ENCODE data around the gene MOSPD3.

MOSPD3 gene

DNA sequence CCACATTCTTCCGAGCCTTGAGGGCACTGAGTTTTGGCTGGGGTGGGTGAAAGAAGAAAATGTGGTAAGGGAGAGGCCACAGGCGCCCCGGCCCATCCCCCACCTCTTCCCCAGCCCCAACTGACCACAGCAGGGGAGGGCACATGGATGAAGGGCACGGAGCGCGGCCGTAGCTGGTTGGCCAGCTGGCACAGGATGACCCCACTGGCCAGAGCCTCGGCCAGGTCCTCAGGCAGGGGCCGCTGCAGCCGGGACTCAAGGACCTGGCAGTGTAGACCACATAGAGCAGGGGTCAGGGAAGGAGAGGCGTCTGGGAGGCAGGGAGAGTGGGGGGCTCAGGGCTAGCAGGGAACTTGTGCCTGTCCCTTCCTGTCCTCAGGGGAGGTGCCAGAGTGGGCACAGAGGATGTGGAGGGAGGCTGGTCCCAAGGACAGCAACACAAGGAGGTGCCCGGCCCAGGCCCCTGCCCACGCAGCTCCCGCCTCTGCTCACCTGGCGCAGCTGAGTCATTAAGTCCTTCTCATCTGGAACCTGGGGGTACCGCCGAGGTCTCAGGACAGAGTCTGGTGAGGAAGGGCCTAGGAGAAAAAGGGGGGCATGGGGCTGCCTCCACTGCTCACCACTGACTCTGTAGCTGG, 36.5 kb upstream of the MOSPD3 start:
- no peak for DNase-seq

- DNase-seq = no peak
Observed at GRCh38 chr7:100576384-100576993, 35.9 kb upstream of the MOSPD3 start.

GRCh38 chr7:100577103-100577502, 35.2 kb upstream of the MOSPD3 start:
- DNase-seq = no peak

DNA sequence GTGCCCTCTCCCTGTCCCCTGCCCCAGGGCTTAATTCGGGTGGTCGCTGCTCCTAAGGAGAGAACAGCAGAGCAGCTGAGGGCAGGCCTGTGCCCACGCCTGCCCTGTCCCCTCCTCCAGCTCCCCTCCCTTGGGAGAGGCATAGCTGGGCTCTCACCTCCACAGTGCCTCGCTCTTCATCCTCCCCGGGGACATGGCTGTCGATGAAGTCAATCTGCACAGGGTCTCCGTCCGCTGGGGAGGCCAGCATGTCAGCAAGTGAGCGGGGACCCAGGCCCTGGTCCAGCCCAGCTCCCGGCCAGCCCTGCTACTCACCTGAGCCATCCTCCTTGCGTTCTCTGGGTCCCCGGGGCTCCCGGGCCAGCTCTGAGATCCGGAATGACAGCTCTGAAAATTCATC, 34.8 kb upstream of the MOSPD3 start:
- no peak for DNase-seq

DNA sequence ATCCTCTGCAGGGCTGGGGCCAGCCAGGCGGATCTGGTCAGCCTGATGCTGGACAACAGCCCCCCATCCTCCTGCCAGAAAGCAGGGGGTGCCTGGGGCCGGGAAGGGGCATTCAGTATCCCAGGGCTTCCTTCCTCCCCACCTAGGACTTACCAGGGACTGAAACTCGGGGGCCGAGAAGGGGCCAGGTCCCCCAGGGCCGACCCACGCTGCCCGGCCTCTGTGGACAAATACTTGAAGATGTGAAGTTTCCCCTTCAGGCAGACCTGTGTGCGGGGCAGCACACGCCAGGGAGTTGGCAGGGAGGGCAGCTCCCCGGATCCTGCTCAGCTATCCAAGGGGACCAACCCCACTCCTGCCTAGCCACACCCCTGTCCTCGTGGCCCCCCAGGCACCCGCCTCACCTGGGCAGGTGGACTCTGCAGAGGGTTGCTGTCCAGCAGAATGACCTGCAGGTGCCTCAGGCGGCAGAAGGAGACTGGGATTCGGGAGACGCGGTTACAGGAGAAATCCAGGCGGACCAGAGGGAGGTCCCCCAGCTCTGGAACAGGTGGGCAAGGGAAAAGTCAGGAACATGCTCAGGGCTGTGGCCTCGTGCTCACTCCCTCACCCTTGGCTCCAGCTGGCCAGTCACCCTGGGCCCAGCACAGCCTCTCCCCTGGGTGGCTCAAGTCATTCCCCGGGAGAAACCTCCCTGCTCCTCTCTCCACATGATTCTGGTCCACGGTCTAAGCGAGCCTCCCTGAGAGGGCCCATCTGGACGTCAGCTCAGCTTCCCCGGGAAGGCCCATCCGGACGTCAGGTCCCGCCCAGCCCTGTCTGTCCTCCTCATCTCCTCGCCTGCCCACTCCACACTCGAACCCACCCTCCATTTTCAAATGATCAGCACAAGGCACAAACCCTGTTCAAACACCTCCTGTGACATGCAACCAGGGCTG, 33.8 kb upstream of the MOSPD3 start:
- no peak for DNase-seq

- no peak for DNase-seq
Observed at GRCh38 chr7:100580466-100581283, 31.7 kb upstream of the MOSPD3 start.

DNA sequence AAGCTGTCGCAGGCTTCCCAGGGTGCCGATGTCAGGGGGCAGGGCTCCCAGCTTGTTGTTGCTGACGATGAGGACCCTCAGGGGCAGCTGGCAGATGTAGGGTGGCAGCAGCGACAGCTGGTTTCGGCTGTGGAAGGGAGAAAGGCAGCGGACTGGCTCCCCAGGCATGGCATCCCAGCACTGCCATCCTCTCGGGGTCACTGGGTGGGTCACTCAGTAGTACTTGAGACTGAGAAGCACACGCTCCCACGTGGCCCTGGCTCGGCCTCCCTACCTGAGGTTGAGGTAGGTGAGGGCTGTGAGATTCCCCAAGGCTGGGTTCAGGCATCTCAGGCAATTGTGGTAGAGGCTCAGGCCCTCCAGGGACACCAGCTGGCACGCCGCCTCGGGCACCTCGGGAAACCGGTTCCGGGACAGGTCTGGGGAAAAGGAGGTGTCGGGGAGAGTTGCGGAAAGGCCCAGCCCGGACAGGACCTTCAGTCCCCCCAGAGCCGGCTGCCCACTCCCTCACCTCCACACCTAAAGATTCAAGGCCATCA, 30.2 kb upstream of the MOSPD3 start:
- no peak for DNase-seq

DNA sequence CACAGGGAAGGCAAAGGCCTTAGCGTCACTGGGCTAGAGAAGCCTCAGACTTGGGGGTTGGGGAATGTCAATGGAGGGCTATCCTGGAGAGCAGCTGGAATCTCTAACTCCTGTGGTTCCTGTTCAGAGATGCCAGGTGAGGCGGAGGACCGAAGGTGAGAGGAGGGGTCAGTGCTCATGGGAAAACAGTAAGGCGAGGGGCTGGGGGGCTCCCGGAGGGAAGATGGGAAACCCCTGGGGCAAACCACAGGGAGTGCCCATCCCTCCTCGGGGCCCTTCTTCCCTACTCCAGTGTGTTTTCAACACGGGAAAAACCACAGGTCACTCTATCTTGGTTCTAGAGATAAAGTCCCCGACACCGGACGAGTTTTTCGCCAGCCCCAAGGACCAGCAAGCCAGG, 29.7 kb upstream of the MOSPD3 start:
- DNase-seq = no peak

- peak; percentile 67 for DNase-seq
Observed at GRCh38 chr7:100583132-100584053, 28.9 kb upstream of the MOSPD3 start.

- no peak for DNase-seq
Observed at GRCh38 chr7:100584054-100584682, 28.2 kb upstream of the MOSPD3 start.

DNA sequence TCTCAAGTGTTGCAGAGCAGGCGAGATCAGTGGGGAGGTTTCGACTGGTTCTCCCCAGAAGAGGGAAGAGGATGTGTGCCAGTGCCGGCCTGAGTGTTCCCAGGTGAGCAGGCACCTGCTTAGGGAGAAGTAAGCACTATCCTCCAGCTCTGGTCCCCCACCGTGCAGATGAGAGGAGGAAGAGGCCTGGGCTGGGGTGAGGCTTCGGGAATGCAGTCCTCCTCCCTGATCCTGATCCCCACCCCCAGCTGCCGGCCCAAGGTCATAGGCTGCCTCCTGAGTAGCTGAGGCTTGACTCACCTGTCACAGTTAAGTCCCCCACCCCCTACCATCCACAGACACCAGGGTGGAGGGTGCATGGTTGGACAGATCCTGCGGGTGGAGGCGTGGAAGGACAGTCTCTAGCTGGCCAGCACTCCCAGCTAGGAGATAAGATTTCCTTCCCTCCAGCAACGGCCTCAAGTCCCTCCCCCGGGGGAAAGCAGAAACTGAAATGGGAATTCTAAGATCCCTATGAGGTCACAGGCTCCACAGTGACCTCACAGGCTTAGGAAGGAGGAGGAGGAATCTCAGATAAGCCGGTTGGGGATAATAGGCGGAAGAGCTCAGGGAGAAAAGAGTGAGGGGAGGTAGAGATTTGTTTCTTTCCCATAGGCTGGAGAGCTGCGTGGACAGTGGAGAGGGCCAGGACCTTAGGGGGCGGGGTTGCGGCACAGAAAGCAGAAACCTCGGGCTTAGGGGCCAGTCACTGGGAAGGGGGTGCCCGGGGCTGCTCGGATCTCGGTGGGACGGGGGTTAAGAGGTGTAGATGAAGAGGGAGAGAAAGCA, 27.4 kb upstream of the MOSPD3 start:
- DNase-seq = no peak

- peak; percentile 67 for DNase-seq
Observed at GRCh38 chr7:100585511-100586265, 26.7 kb upstream of the MOSPD3 start, which contains the start of gene LRCH4. LRCH4 (minus strand) TSS chr7:100586129; CDS start chr7:100586100, 29 bp downstream.

DNA sequence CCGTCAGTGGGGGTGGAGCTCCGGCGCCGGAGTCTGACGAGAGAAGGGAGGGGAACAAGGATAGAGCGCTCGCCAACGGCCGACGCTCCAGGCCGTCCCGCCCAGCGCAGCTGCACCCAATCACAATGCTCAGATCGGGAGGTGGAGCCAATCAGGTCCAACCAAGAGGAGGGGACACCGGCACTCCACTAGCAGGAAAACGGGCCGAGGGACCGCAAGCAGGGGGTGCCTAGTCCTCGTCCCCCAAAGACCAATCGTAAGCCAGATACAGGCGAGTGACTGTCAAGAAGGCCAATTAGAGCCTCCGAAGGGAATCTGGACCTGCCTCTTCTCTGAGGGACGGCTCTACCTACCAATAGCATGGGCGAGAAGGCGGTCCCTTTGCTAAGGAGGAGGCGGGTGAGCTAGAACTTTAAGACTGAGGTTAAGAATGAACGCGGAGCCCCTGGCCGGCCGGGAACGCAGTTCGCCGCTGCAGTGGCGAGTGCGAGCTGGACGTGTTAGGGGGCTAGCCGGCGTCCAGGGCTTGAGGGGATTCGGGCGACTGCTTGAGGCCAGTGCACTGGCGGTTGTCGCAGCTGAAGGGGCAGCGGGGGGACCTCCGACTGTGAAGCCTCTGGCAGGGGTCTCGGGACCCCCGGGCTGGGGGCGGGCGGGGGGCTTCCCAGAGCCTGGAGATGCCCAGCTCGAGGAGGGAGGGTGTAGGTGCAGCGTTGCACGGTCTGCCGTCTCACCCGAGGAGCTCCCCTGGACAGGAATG, 25.9 kb upstream of the MOSPD3 start, which contains the start of gene FBXO24:
TSS of gene FBXO24 (plus strand) at position 63 of the 760 bp plus-strand sequence. CDS start at position 361, 298 bp downstream.
- DNase-seq = peak; percentile 100

DNA sequence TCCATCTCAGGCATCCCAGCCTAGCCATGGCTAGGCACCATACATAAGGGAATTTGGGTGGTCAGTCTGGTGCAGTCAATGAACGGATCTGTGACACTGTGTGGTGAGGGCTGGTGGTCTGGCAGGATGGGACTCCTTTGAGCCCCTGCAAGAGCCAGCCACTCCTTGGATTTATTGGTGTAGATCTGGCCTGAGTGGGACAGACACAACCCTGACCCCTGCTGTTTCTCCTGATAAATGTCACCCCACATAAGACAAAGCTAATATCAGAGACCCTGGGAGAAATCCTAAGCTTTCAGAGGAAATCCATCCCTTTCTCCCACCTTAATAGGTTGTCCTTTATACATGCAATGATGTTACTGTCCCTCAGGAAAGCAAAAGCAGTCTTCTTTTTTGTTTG, 23.9 kb upstream of the MOSPD3 start:
- DNase-seq = peak; percentile 33

DNA sequence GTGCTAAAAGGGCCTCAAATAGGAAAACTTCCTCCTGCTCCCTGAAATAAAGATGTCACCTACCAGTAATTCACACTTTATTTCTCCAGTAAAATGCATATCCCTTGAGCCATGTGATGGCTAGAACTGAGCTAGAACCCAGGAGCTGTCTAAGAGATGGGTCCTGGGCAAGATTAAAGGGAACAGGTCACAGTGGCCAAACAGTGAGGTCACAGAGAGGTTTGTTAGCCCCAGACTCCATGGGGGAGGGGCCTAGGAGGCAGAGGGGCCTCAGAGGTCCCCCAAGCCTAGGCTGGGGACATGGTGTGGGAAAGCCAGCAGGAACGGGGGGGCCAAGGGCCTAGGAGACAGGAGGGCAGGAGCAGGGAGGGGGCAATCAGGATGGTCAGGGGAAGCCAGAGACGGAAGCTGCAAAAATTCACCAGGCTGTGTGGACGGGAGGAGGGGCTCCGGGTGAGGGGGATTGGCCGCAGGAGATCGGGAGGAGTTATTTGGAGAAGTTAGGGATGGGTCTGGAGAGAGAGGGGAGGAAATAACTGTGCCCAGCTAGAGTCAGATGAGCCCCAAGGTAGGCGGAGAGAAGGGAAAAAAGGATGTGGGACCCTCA, 22.9 kb upstream of the MOSPD3 start:
- DNase-seq = no peak

DNA sequence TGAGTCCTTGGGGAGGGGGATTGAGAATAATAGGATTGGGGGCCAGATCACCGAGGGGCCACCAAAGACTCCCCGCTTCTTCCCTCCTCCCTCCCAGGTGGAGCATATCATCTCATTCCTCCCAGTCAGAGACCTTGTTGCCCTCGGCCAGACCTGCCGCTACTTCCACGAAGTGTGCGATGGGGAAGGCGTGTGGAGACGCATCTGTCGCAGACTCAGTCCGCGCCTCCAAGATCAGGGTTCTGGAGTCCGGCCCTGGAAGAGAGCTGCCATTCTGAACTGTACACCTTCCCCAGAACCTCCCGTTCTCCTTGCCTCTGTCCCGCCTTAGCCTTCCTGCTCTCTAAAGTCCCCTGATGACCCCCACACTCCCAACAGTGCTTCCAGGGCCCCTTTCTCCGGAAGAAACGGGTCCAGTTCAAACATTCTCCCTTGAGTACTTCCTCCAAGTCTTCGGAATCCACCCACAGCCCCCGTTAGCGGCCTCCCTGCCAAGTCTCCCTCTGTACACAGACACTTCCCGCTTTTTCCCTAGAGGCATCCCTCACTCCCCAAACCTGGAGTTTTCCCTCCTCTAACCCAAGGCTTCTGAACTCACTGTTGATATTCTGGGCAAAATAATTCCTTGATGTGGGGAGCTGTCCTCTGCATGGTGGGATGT, 22.1 kb upstream of the MOSPD3 start:
- no peak for DNase-seq

DNA sequence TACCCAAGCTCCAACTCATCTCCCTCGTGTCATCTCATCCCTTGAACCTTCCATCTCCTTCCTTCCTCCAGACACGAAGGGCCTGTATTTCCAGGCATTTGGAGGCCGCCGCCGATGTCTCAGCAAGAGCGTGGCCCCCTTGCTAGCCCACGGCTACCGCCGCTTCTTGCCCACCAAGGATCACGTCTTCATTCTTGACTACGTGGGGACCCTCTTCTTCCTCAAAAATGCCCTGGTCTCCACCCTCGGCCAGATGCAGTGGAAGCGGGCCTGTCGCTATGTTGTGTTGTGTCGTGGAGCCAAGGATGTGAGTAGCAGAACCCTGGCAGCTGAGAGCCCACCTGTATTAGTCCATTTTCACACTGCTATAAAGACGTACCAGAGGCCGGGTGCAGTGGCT, 20.7 kb upstream of the MOSPD3 start:
- DNase-seq = no peak
